HepG2 (cell line): ENCODE results near the gene CDK6. TPM values are rescaled to one million over a fixed set of nuclear protein-coding genes. Genes with fewer than 3 reads are reported as not detected.
A peak's percentile ranks its signal among the peaks of the same experiment; 100 is the strongest.

Experiments used
- ATAC-seq: fragments of 200-7000 bp; cut with Tn5 transposase; 3 replicates; pipeline ENCODE4 v1.9.1; 2020; ENCODE audit warnings: mild to moderate bottlenecking, moderate library complexity
- BruUV-seq: library from RNA; stranded (reverse); fragments of 400-500 nt; replicated peaks from 2 replicates; lab custom pipeline; 2021; lab: Mats Ljungman, UMichigan
- CTCF ChIA-PET: fragments of 300-600 bp; formaldehyde crosslinking; extraction: SDS; loops from one replicate; lab custom pipeline; 2021; ENCODE audit warnings: low total read pairs, inconsistent platforms, low intra/inter-chr PET ratio; lab: Yijun Ruan, JAX
- POLR2A ChIA-PET: fragments of 350-600 bp; sonication (Branson Sonifier 250); formaldehyde crosslinking; loops from one replicate; lab custom pipeline; 2020; ENCODE audit warnings: antibody characterized with exemption, inconsistent platforms; lab: Yijun Ruan, JAX
- DNase-seq: peaks from one replicate; pipeline ENCODE4 v3.0.0-alpha.2; 2015; ENCODE audit warnings: low spot score
- FAIRE-seq: peaks from 3 replicates; lab custom pipeline; 2011; peaks lifted over from hg19 to GRCh38; lab: Jason Lieb, UNC
- H2AFZ ChIP-seq: one replicate; pipeline ENCODE4 v1.6.1; 2011; ENCODE audit warnings: low read length, inconsistent platforms
- H3K27ac ChIP-seq: fragments of 300-600 bp; 3 replicates; pipeline ENCODE4 v1.8.0; 2011; ENCODE audit warnings: mixed run types, mild to moderate bottlenecking, mixed read lengths, low read length, inconsistent platforms; ENCODE audit not compliant: insufficient read depth; ENCODE audit errors: extremely low read length
- H3K27me3 ChIP-seq, 2 experiments: fragments of 200-600 bp in 1 of 2; 2 replicates in 1 of 2; 3 replicates in 1 of 2; pipeline versions ENCODE4 v1.6.0 to v1.8.0; 2011; ENCODE audit warnings: low read length in 2 of 2, mild to moderate bottlenecking in 2 of 2, moderate library complexity in 2 of 2, inconsistent platforms in 1 of 2; ENCODE audit not compliant: insufficient read depth in 2 of 2, control insufficient read depth in 1 of 2
- H3K36me3 ChIP-seq, 2 experiments: fragments of 200-600 bp in 1 of 2; replicated peaks in 1 of 2; 2 replicates in 1 of 2; 3 replicates in 1 of 2; pipeline versions ENCODE4 v1.5.1 to v1.8.0; 2011; ENCODE audit warnings: low read length in 2 of 2, inconsistent platforms in 1 of 2; ENCODE audit not compliant: insufficient read depth in 2 of 2, control insufficient read depth in 1 of 2
- H3K4me1 ChIP-seq: 2 replicates; pipeline ENCODE4 v1.5.1; 2012; ENCODE audit warnings: low read length, inconsistent platforms; ENCODE audit not compliant: insufficient read depth
- H3K4me2 ChIP-seq: 2 replicates; pipeline ENCODE4 v1.6.0; 2011; ENCODE audit warnings: low read depth, low read length, inconsistent platforms
- H3K4me3 ChIP-seq, 3 experiments: fragments of 200-600 bp in 1 of 3; sonication (generic), shearing (Covaris generic) in 1 of 3; replicated peaks in 1 of 3; 2 replicates each; pipeline ENCODE4 v1.5.1; 2011 to 2016; ENCODE audit warnings: low read length in 3 of 3, inconsistent platforms in 2 of 3, low read depth in 2 of 3, mild to moderate bottlenecking in 2 of 3, control low read depth in 1 of 3, mixed read lengths in 1 of 3; ENCODE audit not compliant: insufficient read depth in 1 of 3
- H3K79me2 ChIP-seq: one replicate; pipeline ENCODE4 v1.6.1; 2011; ENCODE audit warnings: low read length, inconsistent platforms; ENCODE audit not compliant: insufficient read depth
- H3K9ac ChIP-seq: 2 replicates; pipeline ENCODE4 v1.6.0; 2011; ENCODE audit warnings: mild to moderate bottlenecking, low read depth, low read length, inconsistent platforms; ENCODE audit not compliant: insufficient read depth
- H3K9me3 ChIP-seq: 2 replicates; pipeline ENCODE4 v1.5.1; 2012; ENCODE audit warnings: mild to moderate bottlenecking, low read length
- H4K20me1 ChIP-seq: 2 replicates; pipeline ENCODE4 v1.6.0; 2011; ENCODE audit warnings: inconsistent platforms, mild to moderate bottlenecking, low read length, moderate library complexity; ENCODE audit not compliant: insufficient read depth
- CHD2 ChIP-seq: IDR thresholded peaks from 2 replicates; pipeline ENCODE4 v1.6.1; 2011; ENCODE audit warnings: low read depth, low read length, improper control_type of control experiment
- KDM3A ChIP-seq: IDR thresholded peaks from 2 replicates; pipeline ENCODE4 v1.6.1; 2018; ENCODE audit warnings: low read depth, missing compliant biosample characterization
- MAFF ChIP-seq: IDR thresholded peaks from 2 replicates; pipeline ENCODE4 v1.6.1; 2011; ENCODE audit warnings: low read depth, low read length, improper control_type of control experiment
- MAFG ChIP-seq: sonication (generic); formaldehyde crosslinking; IDR thresholded peaks from 2 replicates; pipeline ENCODE4 v1.5.1; 2020; ENCODE audit warnings: mild to moderate bottlenecking, missing genetic modification reagents
- MAFK ChIP-seq, 2 experiments: IDR thresholded peaks in 1 of 2; conservative IDR thresholded peaks in 1 of 2; 2 replicates each; pipeline ENCODE4 v1.6.1; 2011; ENCODE audit warnings: improper control_type of control experiment in 2 of 2, low read length in 2 of 2
- MYNN ChIP-seq: sonication (generic); formaldehyde crosslinking; IDR thresholded peaks from 2 replicates; pipeline ENCODE4 v1.4.0; 2020; ENCODE audit warnings: mild to moderate bottlenecking, low read depth, missing genetic modification reagents
- NFYC ChIP-seq: IDR thresholded peaks from 2 replicates; pipeline ENCODE4 v1.6.1; 2016; ENCODE audit warnings: missing genetic modification reagents, missing compliant biosample characterization
- RBM22 ChIP-seq: fragments of 200-400 bp; formaldehyde crosslinking; optimal IDR thresholded peaks from 2 replicates; pipeline ENCODE3; 2017; ENCODE audit warnings: mild to moderate bottlenecking, low read length, moderate library complexity
- SIN3A ChIP-seq: IDR thresholded peaks from 2 replicates; pipeline ENCODE4 v1.6.1; 2011; ENCODE audit warnings: low read depth, mild to moderate bottlenecking, control low read depth, low read length, borderline replicate concordance
- TARDBP ChIP-seq: sonication (generic); formaldehyde crosslinking; IDR thresholded peaks from 2 replicates; pipeline ENCODE4 v1.8.0; 2022; ENCODE audit warnings: mild to moderate bottlenecking, missing genetic modification reagents
- TOPORS ChIP-seq: sonication (generic); formaldehyde crosslinking; IDR thresholded peaks from 2 replicates; pipeline ENCODE4 v1.8.0; 2023; ENCODE audit warnings: mild to moderate bottlenecking, missing genetic modification reagents
- ZFP36 ChIP-seq: fragments of 150-350 bp; IDR thresholded peaks from 2 replicates; pipeline ENCODE4 v1.6.1; 2018; ENCODE audit warnings: borderline replicate concordance, low read length, low read depth; ENCODE audit not compliant: partially characterized antibody
- ZFP36L1 ChIP-seq: sonication (generic); formaldehyde crosslinking; IDR thresholded peaks from 2 replicates; pipeline ENCODE4 v1.8.0; 2022; ENCODE audit warnings: mild to moderate bottlenecking, missing genetic modification reagents, moderate library complexity
- ZFP62 ChIP-seq: sonication (generic); formaldehyde crosslinking; IDR thresholded peaks from 2 replicates; pipeline ENCODE4 v1.4.0; 2020; ENCODE audit warnings: missing genetic modification reagents
- ZNF766 ChIP-seq: sonication (generic); formaldehyde crosslinking; IDR thresholded peaks from 2 replicates; pipeline ENCODE4 v1.5.0; 2020; ENCODE audit warnings: missing genetic modification reagents, borderline replicate concordance
- ZNF772 ChIP-seq: sonication (generic); formaldehyde crosslinking; IDR thresholded peaks from 2 replicates; pipeline ENCODE4 v1.5.0; 2020; ENCODE audit warnings: mild to moderate bottlenecking, missing genetic modification reagents
- WGBS: methylation state at CpG from one replicate; pipeline ENCODE4 v1.1.6; 2017; ENCODE audit warnings: low lambda C conversion rate; 5-methylcytosine and 5-hydroxymethylcytosine counted together
- in situ Hi-C: cut with HindIII; loops from 2 replicates; pipeline ENCODE4 v1.10.0; 2017; ENCODE audit warnings: low pct_unique_long_range_greater_than_20kb; ENCODE audit not compliant: extremely low pct_ligation_motif_present
- intact Hi-C: fragments of 100-400 bp; cut with micrococcal nuclease; formaldehyde crosslinking; loops from one replicate; pipeline ENCODE4 v1.10.0; 2022; ENCODE audit not compliant: unreplicated experiment
- polyA plus RNA-seq, 8 experiments: library from polyadenylated mRNA; depleted of rRNA in 3 of 8; stranded (reverse) in 7 of 8; unstranded in 1 of 8; fragments of >200 nt; fragmentation: Illumina TruSeq in 4 of 8; extraction: Trizol in 4 of 8; gene quantifications; 2 replicates each; pipeline versions ENCODE4 v1.2.1 to v1.2.3, GENCODE V29; 2011 to 2016; ENCODE audit warnings: low read depth in 4 of 8, missing spikeins in 1 of 8, mixed read lengths in 1 of 8; ENCODE audit not compliant: insufficient read depth in 1 of 8
- total RNA-seq, 5 experiments: library from RNA; depleted of rRNA; stranded (reverse); fragments of >200 nt; fragmentation: Illumina TruSeq; extraction: Trizol; gene quantifications; 2 replicates each; pipeline ENCODE4 v1.2.3, GENCODE V29; 2016; ENCODE audit warnings: low read depth in 1 of 5
- TF ChIP-seq, protein P1 (sequence below): sonication (generic); formaldehyde crosslinking; IDR thresholded peaks from 2 replicates; pipeline ENCODE4 v1.4.0; 2020; ENCODE audit warnings: missing genetic modification reagents, borderline replicate concordance
- TF ChIP-seq, protein P2 (sequence below): sonication (generic); formaldehyde crosslinking; IDR thresholded peaks from 2 replicates; pipeline ENCODE4 v1.5.1; 2020; ENCODE audit warnings: missing genetic modification reagents, mild to moderate bottlenecking, borderline replicate concordance
- TF ChIP-seq, protein P3 (sequence below): sonication (generic); formaldehyde crosslinking; IDR thresholded peaks from 2 replicates; pipeline ENCODE4 v1.5.0; 2020; ENCODE audit warnings: missing genetic modification reagents, mild to moderate bottlenecking, borderline replicate concordance

Gene CDK6
- total and polyA plus RNA-seq, 2 of the 13 experiments (the other 11 are each of a cell fraction or from before 2014, with no cell fraction given) = 34.6 to 90.8 TPM

DNA sequence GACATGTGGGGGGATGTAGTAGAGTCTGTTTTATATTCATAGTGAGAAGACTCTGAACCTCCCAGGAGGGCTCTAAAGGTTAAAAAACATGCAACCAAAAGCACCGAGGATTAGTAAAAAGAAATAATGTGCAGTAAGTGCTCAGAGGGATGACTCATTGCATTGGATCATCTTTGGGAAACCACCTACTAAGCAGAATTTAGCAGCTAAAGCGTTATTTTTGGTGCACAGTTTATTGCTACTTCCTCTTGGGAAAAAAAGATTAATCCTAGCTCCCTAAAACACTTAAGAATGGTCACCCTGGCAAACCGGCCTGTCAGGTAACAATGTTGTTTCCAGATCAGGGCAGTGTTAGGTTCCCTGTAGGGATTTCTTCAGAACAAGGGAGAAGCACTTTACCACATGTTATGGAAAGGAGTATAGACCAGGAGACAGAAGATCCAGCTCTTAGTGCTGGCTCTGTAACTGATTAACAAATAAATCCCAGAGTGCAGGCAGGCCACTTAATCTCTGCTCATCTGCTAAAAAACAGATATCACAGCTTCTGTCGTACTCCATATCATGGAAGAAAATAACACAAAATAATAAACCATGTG, 201.4 kb downstream of the CDK6 start (continued):
- TF ChIP-seq RBM22 (peak; percentile 46), MAFG (CRISPR knock-in tag) (no peak), MAFK (conservative IDR thresholded peaks at IDR 0.05 in 1 of 2, IDR thresholded peaks at IDR 0.05 in 1 of 2; ENCODE audit: low read length in 2 of 2) (peak in 1 of 2 experiments; percentile 45; a peak in 2 of 4 replicates), TOPORS (CRISPR knock-in tag) (no peak), MAFF (0 out of 2 replicates have a peak, but pooled peaks have one; percentile 8), NFYC (CRISPR knock-in tag) (no peak), CHD2 (no peak)

DNA sequence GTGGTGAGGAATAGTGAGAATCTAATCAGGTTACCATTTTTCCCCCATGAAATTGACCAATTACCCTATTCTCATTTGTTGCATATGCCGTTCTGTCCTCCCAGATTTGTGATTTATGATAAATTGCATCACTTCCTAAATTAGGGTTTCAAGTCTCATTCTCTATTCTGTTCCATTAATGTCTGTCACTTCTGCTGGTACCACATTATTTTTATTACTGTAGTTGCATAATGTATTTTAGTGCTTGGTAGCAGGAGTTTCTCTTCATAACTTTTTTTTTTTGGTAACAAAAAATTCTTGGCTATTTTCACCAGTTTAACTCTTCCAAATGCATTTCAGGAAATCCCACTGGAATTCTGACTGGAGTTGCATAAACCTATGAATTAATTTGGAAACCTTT, 202.2 kb downstream of the CDK6 start:
- Histone ChIP-seq H3K27ac (no peak overlapping the region), H4K20me1 (peaks cover 3% of the 10 kb centered on the region; the same call in 1 of the 2 replicates), H2AFZ (no peak overlapping the region), H3K4me1 (peaks cover 36% of the 10 kb centered on the region), H3K4me2 (peak overlapping the region; percentile 28; the same call in 1 of the 2 replicates), H3K27me3 (no peaks in the 10 kb centered on the region), H3K9ac (no peak overlapping the region), H3K9me3 (no peaks in the 10 kb centered on the region), H3K4me3 (no peak overlapping the region), H3K79me2 (peaks cover 14% of the 10 kb centered on the region), H3K36me3 (peaks cover 2 to 24% of the 10 kb centered on the region in 2 experiments; a peak in 4 of 5 replicates)
- in situ Hi-C loops (no loop called here), intact Hi-C loops (no loop called here)
- WGBS = 98% methylated on average over 1 of the region's 1 CpG
- CTCF ChIA-PET = no interaction called here
- BruUV-seq = TSS peak; percentile 1
- ATAC-seq (no peak), FAIRE-seq (no peak), DNase-seq (no peak)
- POLR2A ChIA-PET = no interaction called here
- TF ChIP-seq SIN3A (no peak), ZNF772 (CRISPR knock-in tag) (no peak), TARDBP (CRISPR knock-in tag) (no peak), KDM3A (CRISPR knock-in tag) (no peak), ZFP62 (CRISPR knock-in tag) (no peak), ZFP36 (no peak), MYNN (CRISPR knock-in tag) (no peak), ZNF766 (CRISPR knock-in tag) (no peak), ZFP36L1 (CRISPR knock-in tag) (no peak)
- TF ChIP-seq, protein P1, sequence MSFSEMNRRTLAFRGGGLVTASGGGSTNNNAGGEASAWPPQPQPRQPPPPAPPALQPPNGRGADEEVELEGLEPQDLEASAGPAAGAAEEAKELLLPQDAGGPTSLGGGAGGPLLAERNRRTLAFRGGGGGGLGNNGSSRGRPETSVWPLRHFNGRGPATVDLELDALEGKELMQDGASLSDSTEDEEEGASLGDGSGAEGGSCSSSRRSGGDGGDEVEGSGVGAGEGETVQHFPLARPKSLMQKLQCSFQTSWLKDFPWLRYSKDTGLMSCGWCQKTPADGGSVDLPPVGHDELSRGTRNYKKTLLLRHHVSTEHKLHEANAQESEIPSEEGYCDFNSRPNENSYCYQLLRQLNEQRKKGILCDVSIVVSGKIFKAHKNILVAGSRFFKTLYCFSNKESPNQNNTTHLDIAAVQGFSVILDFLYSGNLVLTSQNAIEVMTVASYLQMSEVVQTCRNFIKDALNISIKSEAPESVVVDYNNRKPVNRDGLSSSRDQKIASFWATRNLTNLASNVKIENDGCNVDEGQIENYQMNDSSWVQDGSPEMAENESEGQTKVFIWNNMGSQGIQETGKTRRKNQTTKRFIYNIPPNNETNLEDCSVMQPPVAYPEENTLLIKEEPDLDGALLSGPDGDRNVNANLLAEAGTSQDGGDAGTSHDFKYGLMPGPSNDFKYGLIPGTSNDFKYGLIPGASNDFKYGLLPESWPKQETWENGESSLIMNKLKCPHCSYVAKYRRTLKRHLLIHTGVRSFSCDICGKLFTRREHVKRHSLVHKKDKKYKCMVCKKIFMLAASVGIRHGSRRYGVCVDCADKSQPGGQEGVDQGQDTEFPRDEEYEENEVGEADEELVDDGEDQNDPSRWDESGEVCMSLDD (CRISPR knock-in tag) = no peak
- TF ChIP-seq, protein P2, sequence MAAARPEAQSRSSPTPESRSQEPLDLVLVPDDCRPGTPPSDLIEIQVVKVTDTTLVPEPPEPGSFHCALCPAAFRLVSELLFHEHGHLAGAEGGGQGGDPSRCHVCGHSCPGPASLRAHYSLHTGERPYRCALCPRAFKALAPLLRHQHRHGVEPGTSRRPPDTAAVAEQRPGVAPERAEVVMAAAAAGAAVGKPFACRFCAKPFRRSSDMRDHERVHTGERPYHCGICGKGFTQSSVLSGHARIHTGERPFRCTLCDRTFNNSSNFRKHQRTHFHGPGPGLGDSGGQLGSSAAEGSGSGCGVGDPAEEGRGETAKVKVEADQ (CRISPR knock-in tag) = no peak
- TF ChIP-seq, protein P3, sequence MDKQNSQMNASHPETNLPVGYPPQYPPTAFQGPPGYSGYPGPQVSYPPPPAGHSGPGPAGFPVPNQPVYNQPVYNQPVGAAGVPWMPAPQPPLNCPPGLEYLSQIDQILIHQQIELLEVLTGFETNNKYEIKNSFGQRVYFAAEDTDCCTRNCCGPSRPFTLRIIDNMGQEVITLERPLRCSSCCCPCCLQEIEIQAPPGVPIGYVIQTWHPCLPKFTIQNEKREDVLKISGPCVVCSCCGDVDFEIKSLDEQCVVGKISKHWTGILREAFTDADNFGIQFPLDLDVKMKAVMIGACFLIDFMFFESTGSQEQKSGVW (CRISPR knock-in tag) = no peak
